GM06990 (cell line): ENCODE data around the gene CADM1.

Experiments used
- DNase-seq: peaks from one replicate; pipeline ENCODE4 v3.0.0-alpha.2; 2011; ENCODE audit not compliant: insufficient read length; ENCODE audit errors: extremely low read depth
- H3K27me3 ChIP-seq: replicated peaks from 2 replicates; pipeline ENCODE4 v1.6.0; 2011; ENCODE audit warnings: low read length; ENCODE audit not compliant: control insufficient read depth, insufficient read depth
- H3K36me3 ChIP-seq: 2 replicates; pipeline ENCODE4 v1.5.1; 2011; ENCODE audit warnings: low read length; ENCODE audit not compliant: control insufficient read depth, insufficient read depth
- H3K4me3 ChIP-seq: replicated peaks from 2 replicates; pipeline ENCODE4 v1.5.1; 2011; ENCODE audit warnings: low read depth, mild to moderate bottlenecking, control low read depth, low read length
- TF ChIP-seq, protein P1 (sequence below): IDR thresholded peaks from 2 replicates; pipeline ENCODE4 v1.5.1; 2011; ENCODE audit warnings: low read length, control low read depth, mild to moderate bottlenecking, inconsistent platforms; ENCODE audit not compliant: insufficient read depth, poor library complexity, severe bottlenecking

The CADM1 gene

DNA sequence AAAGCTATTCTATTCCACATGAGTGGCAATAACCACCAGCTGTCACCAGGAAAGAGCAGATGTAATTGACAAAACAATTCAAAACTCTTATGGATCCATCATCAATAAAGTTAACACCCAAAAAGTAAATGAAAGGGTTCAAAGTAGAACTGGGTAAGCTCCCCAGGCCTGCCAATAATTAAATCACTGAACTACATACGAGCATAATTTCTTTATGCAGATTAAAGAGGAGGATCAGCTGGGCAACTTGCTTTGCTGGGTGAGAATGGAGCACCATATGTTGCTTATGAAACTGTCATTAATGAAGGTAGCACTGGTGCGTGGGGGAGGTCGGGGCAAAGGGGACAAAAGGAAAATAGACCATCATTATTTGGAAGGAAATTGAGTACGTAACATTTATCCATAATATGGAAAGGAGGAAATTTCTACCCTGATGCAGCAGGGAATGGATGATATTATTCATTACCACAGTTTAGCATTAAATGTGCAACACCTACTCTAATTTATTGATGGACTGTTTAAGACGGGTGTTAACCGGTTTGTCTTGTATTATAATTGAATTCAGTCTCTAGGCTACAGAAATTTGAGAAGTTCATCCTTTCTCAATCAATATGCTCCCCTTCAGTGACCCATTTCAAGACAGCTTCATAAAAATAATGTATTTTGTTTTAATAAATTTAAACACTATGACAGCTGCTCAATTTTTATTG is 315.9 kb downstream of the CADM1 start:
- Histone ChIP-seq H3K36me3 (no peaks in the 10 kb centered on the region), H3K27me3 (no peaks in the 10 kb centered on the region), H3K4me3 (no peak overlapping the region)
- TF ChIP-seq, protein P1, sequence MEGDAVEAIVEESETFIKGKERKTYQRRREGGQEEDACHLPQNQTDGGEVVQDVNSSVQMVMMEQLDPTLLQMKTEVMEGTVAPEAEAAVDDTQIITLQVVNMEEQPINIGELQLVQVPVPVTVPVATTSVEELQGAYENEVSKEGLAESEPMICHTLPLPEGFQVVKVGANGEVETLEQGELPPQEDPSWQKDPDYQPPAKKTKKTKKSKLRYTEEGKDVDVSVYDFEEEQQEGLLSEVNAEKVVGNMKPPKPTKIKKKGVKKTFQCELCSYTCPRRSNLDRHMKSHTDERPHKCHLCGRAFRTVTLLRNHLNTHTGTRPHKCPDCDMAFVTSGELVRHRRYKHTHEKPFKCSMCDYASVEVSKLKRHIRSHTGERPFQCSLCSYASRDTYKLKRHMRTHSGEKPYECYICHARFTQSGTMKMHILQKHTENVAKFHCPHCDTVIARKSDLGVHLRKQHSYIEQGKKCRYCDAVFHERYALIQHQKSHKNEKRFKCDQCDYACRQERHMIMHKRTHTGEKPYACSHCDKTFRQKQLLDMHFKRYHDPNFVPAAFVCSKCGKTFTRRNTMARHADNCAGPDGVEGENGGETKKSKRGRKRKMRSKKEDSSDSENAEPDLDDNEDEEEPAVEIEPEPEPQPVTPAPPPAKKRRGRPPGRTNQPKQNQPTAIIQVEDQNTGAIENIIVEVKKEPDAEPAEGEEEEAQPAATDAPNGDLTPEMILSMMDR = no peak
- DNase-seq = no peak

- Histone ChIP-seq H3K4me3 (no peak overlapping the region), H3K27me3 (no peaks in the 10 kb centered on the region), H3K36me3 (no peaks in the 10 kb centered on the region)
- DNase-seq = no peak
- TF ChIP-seq, protein P1 = no peak
Measured at GRCh38 chr11:115185931-115186330, 318.3 kb downstream of the CADM1 start.

DNA sequence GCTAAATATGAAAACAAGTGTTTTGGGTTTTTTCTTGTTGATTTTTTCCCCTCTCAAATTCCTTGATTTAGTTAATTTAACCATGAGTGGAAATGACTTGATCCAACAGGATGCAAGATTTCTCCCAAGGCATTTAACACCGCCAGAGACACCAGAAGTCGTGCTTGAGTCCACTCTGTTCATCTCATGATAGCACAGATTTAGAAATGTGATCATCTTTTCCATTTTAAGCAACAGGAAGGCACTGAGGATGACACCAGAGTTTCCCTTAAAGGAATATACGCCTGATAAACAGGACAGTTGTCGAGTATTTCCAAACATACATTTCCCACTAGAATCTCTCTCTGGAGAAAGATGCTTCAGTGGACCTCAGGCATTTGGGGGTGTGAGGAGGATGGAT is 318.7 kb downstream of the CADM1 start:
- TF ChIP-seq, protein P1 = no peak
- Histone ChIP-seq H3K4me3 (no peak overlapping the region), H3K36me3 (no peaks in the 10 kb centered on the region), H3K27me3 (no peaks in the 10 kb centered on the region)
- DNase-seq = no peak

DNA sequence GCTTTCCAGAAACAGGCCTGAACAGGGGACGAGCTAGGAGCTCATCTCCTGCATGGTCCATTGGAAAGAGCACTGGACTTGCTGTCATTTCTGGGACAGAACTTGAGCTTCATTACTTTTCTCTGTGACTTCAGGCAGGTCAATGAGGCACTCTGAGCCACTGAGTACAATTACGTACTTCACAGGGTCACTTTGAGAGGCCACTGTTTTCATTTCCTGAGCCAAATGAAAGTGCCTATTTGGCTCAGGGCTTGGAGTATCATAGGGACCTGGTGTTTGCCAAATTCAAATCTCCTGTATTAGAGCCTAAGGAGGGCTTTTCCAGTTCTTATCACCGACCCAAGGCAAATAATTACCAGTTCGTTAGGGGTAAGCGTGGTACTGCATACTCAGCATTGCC is 319.3 kb downstream of the CADM1 start:
- Histone ChIP-seq H3K4me3 (no peak overlapping the region), H3K36me3 (no peaks in the 10 kb centered on the region), H3K27me3 (no peaks in the 10 kb centered on the region)
- TF ChIP-seq, protein P1 = no peak
- DNase-seq = no peak

DNA sequence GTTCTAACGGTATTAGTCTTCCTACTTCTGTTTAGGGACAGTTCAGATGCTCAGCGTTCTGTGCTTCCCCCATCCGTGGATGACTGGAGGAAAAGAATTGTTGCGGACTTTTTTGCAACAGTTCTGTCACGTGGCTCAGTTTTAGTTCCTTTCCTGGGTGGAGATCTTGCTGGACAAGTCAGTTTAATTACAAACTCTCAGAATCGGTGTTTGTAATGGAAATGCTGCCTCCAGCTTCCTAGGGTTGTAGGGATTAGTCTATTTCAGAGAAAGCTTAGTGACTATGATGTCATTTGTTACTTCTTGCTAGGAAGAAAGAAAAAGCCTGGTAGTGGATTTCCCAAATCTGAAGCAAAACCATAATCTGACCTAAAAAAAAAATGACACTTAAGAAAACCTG is 320.4 kb downstream of the CADM1 start:
- Histone ChIP-seq H3K27me3 (no peaks in the 10 kb centered on the region), H3K36me3 (no peaks in the 10 kb centered on the region), H3K4me3 (no peak overlapping the region)
- TF ChIP-seq, protein P1 = no peak
- no peak for DNase-seq

DNA sequence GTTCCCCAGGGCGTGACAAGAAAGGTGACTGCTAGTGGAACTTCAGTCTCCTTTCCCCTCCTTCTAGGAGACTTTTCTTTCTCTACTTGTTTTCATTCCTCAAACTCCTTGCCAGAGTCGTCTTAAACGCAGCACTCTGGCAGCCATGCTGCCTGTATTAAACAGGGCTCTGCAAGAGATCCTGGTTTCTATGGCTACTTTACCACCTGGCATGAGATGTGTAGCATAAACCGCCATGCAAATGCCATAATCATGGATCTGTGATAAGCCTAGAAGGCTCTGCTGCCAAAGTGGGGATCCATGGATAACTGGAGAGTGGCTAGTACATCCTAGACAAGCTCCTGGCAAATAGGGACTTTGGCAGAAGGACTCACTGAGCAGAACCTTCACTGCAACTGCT is 321.1 kb downstream of the CADM1 start:
- Histone ChIP-seq H3K4me3 (no peak overlapping the region), H3K27me3 (no peaks in the 10 kb centered on the region), H3K36me3 (no peaks in the 10 kb centered on the region)
- no peak for DNase-seq
- TF ChIP-seq, protein P1 = no peak
